ENCODE measurements around the gene ASTL.
"Not testable (repeated sequence)": the region's sequence is repeated elsewhere in the genome, so short reads cannot be mapped to it uniquely, and the experiment has no call there.

ASTL gene

DNA sequence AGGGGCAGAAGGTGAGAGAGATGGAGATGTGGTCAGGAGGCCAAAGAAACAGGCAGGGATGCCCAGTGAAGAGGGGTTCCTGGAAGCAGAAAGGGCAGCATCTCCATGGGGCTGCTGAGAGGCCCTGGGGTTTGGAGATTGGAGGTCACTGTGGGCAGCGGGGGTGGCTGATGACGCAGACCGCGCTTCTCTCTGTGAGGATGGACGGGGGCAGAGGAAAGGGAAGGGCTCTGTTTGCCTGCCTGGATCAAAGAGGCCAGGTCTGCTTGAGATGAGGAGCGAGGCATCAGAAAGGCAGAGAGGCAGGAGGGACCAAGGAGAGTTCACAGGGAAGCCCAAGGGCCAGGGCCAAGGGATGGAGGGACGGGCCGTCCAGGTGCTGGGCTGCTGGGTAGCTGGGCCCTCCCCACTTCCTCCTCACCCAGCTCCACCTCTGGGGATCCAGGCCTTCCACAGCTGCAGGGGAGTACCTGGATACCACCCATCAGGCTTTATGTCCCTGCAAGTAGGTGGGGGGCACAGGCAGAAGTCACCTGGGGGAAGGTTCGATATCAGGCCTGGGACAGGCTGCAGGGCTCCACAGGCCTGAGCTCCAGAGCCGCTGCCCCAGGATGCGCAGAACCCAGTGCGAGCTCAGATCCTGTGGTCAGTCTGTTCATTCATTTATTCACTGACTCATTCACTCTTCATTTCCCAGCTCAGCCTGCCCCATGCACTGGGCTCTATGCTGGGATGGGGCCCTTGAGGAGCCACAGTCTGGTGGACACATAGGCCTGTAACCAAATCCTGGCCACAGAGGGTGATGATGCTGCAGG lies 52.6 kb downstream of the ASTL start:
- H3K9ac ChIP-seq (ENCODE audit: low read depth, low read length) = no peak overlapping the region

DNA sequence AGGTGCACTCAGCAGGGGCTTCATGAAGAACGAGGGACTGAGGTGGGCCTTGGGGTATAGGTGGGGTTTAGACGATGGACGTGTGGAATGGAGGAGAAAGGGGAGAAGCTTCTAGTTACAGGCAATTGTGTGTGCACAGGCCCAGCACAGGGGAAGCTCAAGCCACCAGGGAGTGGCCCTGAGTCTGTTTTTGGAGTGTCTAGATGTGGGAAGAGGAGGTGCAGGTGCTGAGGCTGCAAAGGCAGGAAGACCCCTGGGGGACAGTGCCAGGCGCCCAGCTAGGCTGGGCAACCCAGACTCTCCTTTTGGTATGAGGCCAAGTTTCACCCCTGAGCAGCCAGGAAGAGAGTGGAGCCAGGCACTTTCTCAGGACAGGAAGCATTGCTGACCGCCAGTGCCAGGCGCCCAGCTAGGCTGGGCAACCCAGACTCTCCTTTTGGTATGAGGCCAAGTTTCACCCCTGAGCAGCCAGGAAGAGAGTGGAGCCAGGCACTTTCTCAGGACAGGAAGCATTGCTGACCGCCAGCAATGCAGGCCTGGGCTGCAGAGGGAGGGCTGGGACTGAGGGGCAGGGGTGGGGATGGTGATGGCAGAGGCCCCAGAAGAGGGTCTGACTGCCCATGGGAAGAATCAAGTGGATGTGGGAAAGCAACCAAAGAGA lies 53.3 kb downstream of the ASTL start:
- not testable (repeated sequence) for H3K27me3 ChIP-seq (ENCODE audit: insufficient read depth, low read length, poor library complexity); ATAC-seq (ENCODE audit: insufficient read depth, low read depth); H3K9ac ChIP-seq (ENCODE audit: low read depth, low read length); H3K36me3 ChIP-seq (ENCODE audit: insufficient read depth, low read length); H3K4me2 ChIP-seq (ENCODE audit: insufficient read depth, low read length); H3K4me1 ChIP-seq (ENCODE audit: insufficient read depth, low read length); H3K4me3 ChIP-seq (ENCODE audit: low read depth in 1 of 2, low read length in 2 of 2); DNase-seq; H4K20me1 ChIP-seq (ENCODE audit: insufficient read depth, low read length); H3K9me3 ChIP-seq (ENCODE audit: insufficient read depth, low read length, severe bottlenecking); H3K27ac ChIP-seq (ENCODE audit: low read length); H3K79me2 ChIP-seq (ENCODE audit: insufficient read depth, low read length); H2AFZ ChIP-seq (ENCODE audit: low read depth, low read length)

More for the DNA sequence above, 52.6 kb downstream of the ASTL start:
- ATAC-seq (ENCODE audit: insufficient read depth, low read depth) = no peak
- H3K4me2 ChIP-seq (ENCODE audit: insufficient read depth, low read length) = no peak overlapping the region
- DNase-seq = no peak
- no peaks in the 10 kb centered on the region for H3K9me3 ChIP-seq (ENCODE audit: insufficient read depth, low read length, severe bottlenecking)
- no peak overlapping the region for H3K4me3 ChIP-seq (ENCODE audit: low read depth in 1 of 2, low read length in 2 of 2)
- no peak overlapping the region for H3K27ac ChIP-seq (ENCODE audit: low read length)
- no peaks in the 10 kb centered on the region for H3K4me1 ChIP-seq (ENCODE audit: insufficient read depth, low read length)
- H3K79me2 ChIP-seq (ENCODE audit: insufficient read depth, low read length) = no peaks in the 10 kb centered on the region
- H4K20me1 ChIP-seq (ENCODE audit: insufficient read depth, low read length) = no peaks in the 10 kb centered on the region
- TF ChIP-seq, protein P1, sequence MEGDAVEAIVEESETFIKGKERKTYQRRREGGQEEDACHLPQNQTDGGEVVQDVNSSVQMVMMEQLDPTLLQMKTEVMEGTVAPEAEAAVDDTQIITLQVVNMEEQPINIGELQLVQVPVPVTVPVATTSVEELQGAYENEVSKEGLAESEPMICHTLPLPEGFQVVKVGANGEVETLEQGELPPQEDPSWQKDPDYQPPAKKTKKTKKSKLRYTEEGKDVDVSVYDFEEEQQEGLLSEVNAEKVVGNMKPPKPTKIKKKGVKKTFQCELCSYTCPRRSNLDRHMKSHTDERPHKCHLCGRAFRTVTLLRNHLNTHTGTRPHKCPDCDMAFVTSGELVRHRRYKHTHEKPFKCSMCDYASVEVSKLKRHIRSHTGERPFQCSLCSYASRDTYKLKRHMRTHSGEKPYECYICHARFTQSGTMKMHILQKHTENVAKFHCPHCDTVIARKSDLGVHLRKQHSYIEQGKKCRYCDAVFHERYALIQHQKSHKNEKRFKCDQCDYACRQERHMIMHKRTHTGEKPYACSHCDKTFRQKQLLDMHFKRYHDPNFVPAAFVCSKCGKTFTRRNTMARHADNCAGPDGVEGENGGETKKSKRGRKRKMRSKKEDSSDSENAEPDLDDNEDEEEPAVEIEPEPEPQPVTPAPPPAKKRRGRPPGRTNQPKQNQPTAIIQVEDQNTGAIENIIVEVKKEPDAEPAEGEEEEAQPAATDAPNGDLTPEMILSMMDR (IDR thresholded peaks at IDR 0.05; ENCODE audit: borderline replicate concordance, extremely low read depth, low read length, poor library complexity, severe bottlenecking) = no peak
- H3K27me3 ChIP-seq (ENCODE audit: insufficient read depth, low read length, poor library complexity) = no peaks in the 10 kb centered on the region
- no peaks in the 10 kb centered on the region for H3K36me3 ChIP-seq (ENCODE audit: insufficient read depth, low read length)
- H2AFZ ChIP-seq (ENCODE audit: low read depth, low read length) = no peak overlapping the region

DNA sequence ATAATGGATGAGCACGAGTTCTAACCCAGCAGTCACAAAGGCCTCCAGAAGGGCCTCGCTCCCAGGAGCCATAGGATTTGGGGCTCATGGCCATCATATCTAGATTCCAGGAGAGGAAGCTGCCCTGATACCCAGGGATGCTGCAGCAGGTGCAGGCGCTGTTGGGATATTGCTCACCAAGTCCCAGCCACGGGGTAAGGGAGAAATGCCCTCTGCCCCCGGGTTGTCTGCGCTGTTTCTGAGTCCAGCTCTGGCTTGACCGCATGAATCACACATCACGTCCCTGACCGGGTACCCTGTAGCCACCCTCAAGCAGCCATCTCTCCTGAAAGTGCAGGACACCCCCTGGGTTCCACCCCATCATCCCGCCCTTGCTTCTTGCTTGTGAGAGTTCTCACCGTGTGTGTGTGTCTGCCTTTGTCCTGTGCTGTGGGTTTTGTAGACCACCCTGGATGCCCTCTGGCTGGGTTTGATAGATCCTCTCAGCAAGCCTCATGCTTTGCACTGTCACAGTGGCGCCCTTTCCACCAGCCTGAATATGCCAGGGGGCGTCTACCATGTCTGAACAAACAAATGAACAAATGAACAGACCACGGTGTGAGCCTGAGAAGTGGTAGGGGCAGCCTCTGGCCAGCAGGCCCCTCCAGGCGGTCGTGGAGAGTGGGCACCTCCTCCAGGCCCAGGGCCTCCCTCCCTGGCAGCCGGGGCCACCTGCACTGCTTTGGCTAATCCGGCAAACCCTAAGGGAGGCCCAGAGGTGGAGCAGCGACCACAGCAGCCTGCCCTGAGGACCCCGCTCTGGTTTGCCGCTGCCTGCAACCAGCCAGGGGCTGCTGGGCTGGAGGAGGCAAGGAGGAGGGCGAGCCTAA lies 54.1 kb downstream of the ASTL start:
- Histone ChIP-seq H3K4me1 (ENCODE audit: insufficient read depth, low read length) (no peaks in the 10 kb centered on the region), H4K20me1 (ENCODE audit: insufficient read depth, low read length) (no peaks in the 10 kb centered on the region), H3K79me2 (ENCODE audit: insufficient read depth, low read length) (no peaks in the 10 kb centered on the region), H3K27me3 (ENCODE audit: insufficient read depth, low read length, poor library complexity) (no peaks in the 10 kb centered on the region), H3K9me3 (ENCODE audit: insufficient read depth, low read length, severe bottlenecking) (no peaks in the 10 kb centered on the region), H3K4me3 (ENCODE audit: low read depth in 1 of 2, low read length in 2 of 2) (no peak overlapping the region), H3K9ac (ENCODE audit: low read depth, low read length) (no peak overlapping the region), H3K36me3 (ENCODE audit: insufficient read depth, low read length) (no peaks in the 10 kb centered on the region), H2AFZ (ENCODE audit: low read depth, low read length) (no peak overlapping the region), H3K4me2 (ENCODE audit: insufficient read depth, low read length) (no peak overlapping the region), H3K27ac (ENCODE audit: low read length) (no peak overlapping the region)
- TF ChIP-seq EZH2 (IDR thresholded peaks at IDR 0.05; ENCODE audit: borderline replicate concordance, low read depth, low read length, severe bottlenecking) = no peak
- TF ChIP-seq, protein P1 (IDR thresholded peaks at IDR 0.05; ENCODE audit: borderline replicate concordance, extremely low read depth, low read length, poor library complexity, severe bottlenecking) = no peak
- ATAC-seq (ENCODE audit: insufficient read depth, low read depth) (no peak), DNase-seq (no peak)

Measured in DND-41 (cell line).